ENCODE results near the gene CRTC3. TPM values are rescaled to one million over a fixed set of nuclear protein-coding genes. Genes with fewer than 3 reads are reported as not detected.
"Not testable (repeated sequence)": the region's sequence is repeated elsewhere in the genome, so short reads cannot be mapped to it uniquely, and the experiment has no call there.

Gene CRTC3
- total RNA-seq, 1 donor from 2014 or later: 8.1 TPM

GRCh38 chr15:90673357-90673756, 143.6 kb downstream of the CRTC3 start:
- DNase-seq (ENCODE audit: low read depth, low spot score): not testable (repeated sequence)

GRCh38 chr15:90674476-90674875, 144.8 kb downstream of the CRTC3 start:
- no peak for DNase-seq (ENCODE audit: low read depth, low spot score)

- DNase-seq (ENCODE audit: low read depth, low spot score): no peak
Measured at GRCh38 chr15:90675464-90675863, 145.7 kb downstream of the CRTC3 start.

- DNase-seq (ENCODE audit: low read depth, low spot score): no peak
Measured at GRCh38 chr15:90677807-90678790, 148.4 kb downstream of the CRTC3 start.

- no peak for DNase-seq (ENCODE audit: low read depth, low spot score)
Measured at GRCh38 chr15:90679959-90680358, 150.2 kb downstream of the CRTC3 start.

GRCh38 chr15:90680371-90680935, 150.7 kb downstream of the CRTC3 start:
- DNase-seq (ENCODE audit: low read depth, low spot score): no peak

GRCh38 chr15:90681056-90681455, 151.3 kb downstream of the CRTC3 start:
- DNase-seq (ENCODE audit: low read depth, low spot score): no peak

- peak; percentile 10 for DNase-seq (ENCODE audit: low read depth, low spot score)
Measured at GRCh38 chr15:90681480-90681879, 151.8 kb downstream of the CRTC3 start.

- DNase-seq (ENCODE audit: low read depth, low spot score): no peak
Measured at GRCh38 chr15:90683371-90683770, 153.6 kb downstream of the CRTC3 start.

GRCh38 chr15:90683876-90684275, 154.2 kb downstream of the CRTC3 start:
- no peak for DNase-seq (ENCODE audit: low read depth, low spot score)

- DNase-seq (ENCODE audit: low read depth, low spot score): no peak
Measured at GRCh38 chr15:90684281-90684680, 154.6 kb downstream of the CRTC3 start.

GRCh38 chr15:90685591-90686434, 156.1 kb downstream of the CRTC3 start:
- no peak for DNase-seq (ENCODE audit: low read depth, low spot score)

GRCh38 chr15:90686435-90687218, 156.9 kb downstream of the CRTC3 start:
- DNase-seq (ENCODE audit: low read depth, low spot score): no peak

- not testable (repeated sequence) for DNase-seq (ENCODE audit: low read depth, low spot score)
Measured at GRCh38 chr15:90689326-90689961, 159.7 kb downstream of the CRTC3 start.

GRCh38 chr15:90690585-90690984, 160.9 kb downstream of the CRTC3 start:
- no peak for DNase-seq (ENCODE audit: low read depth, low spot score)

GRCh38 chr15:90691369-90691768, 161.6 kb downstream of the CRTC3 start:
- no peak for DNase-seq (ENCODE audit: low read depth, low spot score)

GRCh38 chr15:90691982-90692773, 162.5 kb downstream of the CRTC3 start:
- DNase-seq (ENCODE audit: low read depth, low spot score): no peak

All from pulmonary artery endothelial cell (primary cell).